Hepatocyte (in vitro differentiated cells): ENCODE data around the gene TNRC6A.

Experiments used
- EZH2 ChIP-seq: fragments of 200-600 bp; sonication (generic); IDR thresholded peaks from 2 replicates; pipeline ENCODE4 v1.6.1; 2016; ENCODE audit warnings: antibody characterized with exemption, mild to moderate bottlenecking, borderline replicate concordance
- EZH2phosphoT487 ChIP-seq: fragments of 200-600 bp; sonication (generic); IDR thresholded peaks from one replicate; pipeline ENCODE4 v1.6.1; 2018; ENCODE audit warnings: antibody characterized with exemption, mild to moderate bottlenecking, low read depth, moderate library complexity; ENCODE audit not compliant: unreplicated experiment, severe bottlenecking
- TF ChIP-seq, protein P1 (sequence below): fragments of 200-600 bp; sonication (generic); IDR thresholded peaks from 2 replicates; pipeline ENCODE4 v1.5.1; 2016; ENCODE audit warnings: antibody characterized with exemption, mild to moderate bottlenecking; ENCODE audit not compliant: poor library complexity

- TF ChIP-seq, protein P1, sequence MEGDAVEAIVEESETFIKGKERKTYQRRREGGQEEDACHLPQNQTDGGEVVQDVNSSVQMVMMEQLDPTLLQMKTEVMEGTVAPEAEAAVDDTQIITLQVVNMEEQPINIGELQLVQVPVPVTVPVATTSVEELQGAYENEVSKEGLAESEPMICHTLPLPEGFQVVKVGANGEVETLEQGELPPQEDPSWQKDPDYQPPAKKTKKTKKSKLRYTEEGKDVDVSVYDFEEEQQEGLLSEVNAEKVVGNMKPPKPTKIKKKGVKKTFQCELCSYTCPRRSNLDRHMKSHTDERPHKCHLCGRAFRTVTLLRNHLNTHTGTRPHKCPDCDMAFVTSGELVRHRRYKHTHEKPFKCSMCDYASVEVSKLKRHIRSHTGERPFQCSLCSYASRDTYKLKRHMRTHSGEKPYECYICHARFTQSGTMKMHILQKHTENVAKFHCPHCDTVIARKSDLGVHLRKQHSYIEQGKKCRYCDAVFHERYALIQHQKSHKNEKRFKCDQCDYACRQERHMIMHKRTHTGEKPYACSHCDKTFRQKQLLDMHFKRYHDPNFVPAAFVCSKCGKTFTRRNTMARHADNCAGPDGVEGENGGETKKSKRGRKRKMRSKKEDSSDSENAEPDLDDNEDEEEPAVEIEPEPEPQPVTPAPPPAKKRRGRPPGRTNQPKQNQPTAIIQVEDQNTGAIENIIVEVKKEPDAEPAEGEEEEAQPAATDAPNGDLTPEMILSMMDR, result no peak
- TF ChIP-seq EZH2phosphoT487, result no peak
- TF ChIP-seq EZH2, result no peak
These were observed 31.1 kb upstream of the TNRC6A start for GRCh38 chr16:24698308-24698707.
